T-helper 2 cell treated with Interferon-gamma antibody and Interleukin-4, amounts not matched to agents 5 μg/mL and 100 μg/mL, for 36 hours (primary cell): ENCODE results near the gene APBA2.

Experiments
- DNase-seq: peaks from one replicate; pipeline ENCODE4 v3.0.0; 2021; ENCODE audit warnings: low spot score
- H3K27ac Mint-ChIP-seq: one replicate; pipeline ENCODE4 v1.8.0; 2021; ENCODE audit warnings: mild to moderate bottlenecking, mixed read lengths
- H3K27me3 Mint-ChIP-seq: one replicate; pipeline ENCODE4 v1.8.0; 2021; ENCODE audit warnings: low read depth, mixed read lengths
- H3K36me3 Mint-ChIP-seq: one replicate; pipeline ENCODE4 v1.8.0; 2021; ENCODE audit warnings: low read depth, mixed read lengths
- H3K4me1 Mint-ChIP-seq: one replicate; pipeline ENCODE4 v1.8.0; 2021; ENCODE audit warnings: low read depth, mixed read lengths
- H3K4me3 Mint-ChIP-seq: one replicate; pipeline ENCODE4 v1.8.0; 2022; ENCODE audit warnings: mild to moderate bottlenecking, moderate library complexity, mixed read lengths
- H3K9me3 Mint-ChIP-seq: one replicate; pipeline ENCODE4 v1.8.0; 2021; ENCODE audit warnings: mixed read lengths

APBA2 gene

DNA sequence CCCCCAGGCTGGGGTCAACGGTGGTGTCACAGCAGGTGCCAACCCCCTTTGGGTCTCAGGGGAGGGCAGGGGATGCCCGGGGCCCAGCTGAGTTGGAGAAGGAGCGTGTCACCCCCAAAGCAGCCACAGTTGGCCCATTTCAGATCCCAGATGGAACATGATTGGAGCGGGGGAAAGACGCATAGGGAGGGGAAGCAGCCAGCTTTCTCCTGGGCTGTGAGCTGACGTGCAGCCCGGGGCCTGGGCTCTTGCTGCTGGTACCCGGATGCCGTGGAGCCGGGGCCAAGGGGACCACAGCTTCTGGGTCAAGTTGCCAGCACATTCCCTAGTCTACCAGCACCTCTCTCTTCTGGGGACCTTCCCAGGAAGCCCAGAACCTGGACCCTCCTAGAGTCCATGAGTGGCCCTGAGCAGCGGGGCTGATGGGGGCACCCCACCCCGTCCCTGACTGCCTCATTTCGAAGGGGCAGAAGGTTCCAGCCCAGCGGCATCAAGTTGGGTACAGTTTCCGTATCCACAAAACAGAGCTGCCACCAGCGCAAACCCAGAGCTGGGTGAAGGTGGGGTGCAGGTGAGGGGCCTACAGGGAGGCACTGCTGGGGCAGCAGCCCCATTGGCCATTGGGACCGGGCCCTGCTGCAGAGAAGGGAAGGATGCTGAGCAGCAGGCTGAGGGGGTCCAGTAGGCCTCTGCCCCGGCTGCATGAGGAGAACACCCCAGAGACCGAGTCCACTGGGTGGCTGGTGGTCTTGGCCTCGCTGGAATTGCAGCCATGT lies 235.0 kb downstream of the APBA2 start:
- Mint-ChIP-seq H3K4me3 (no peak overlapping the region), H3K9me3 (no peaks in the 10 kb centered on the region), H3K4me1 (no peaks in the 10 kb centered on the region), H3K27me3 (no peaks in the 10 kb centered on the region), H3K36me3 (no peaks in the 10 kb centered on the region), H3K27ac (no peak overlapping the region)
- DNase-seq = no peak

DNA sequence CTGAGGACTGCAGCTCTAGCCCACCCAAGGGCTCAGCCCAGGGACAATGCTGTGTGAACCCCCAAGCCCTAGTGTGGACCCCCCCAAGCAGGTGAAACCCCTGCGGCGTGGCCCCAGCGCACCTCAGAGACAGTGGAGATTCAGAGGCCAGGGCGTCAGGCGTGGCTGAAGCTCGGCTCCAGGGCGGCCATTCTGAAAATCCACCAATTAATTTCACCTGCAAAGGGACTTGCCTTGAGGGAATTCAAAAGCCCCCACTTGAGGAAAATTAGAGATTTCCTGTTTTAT lies 235.5 kb downstream of the APBA2 start:
- DNase-seq = no peak
- Mint-ChIP-seq H3K36me3 (no peaks in the 10 kb centered on the region), H3K27ac (no peak overlapping the region), H3K4me1 (no peaks in the 10 kb centered on the region), H3K27me3 (no peaks in the 10 kb centered on the region), H3K4me3 (no peak overlapping the region), H3K9me3 (no peaks in the 10 kb centered on the region)

DNA sequence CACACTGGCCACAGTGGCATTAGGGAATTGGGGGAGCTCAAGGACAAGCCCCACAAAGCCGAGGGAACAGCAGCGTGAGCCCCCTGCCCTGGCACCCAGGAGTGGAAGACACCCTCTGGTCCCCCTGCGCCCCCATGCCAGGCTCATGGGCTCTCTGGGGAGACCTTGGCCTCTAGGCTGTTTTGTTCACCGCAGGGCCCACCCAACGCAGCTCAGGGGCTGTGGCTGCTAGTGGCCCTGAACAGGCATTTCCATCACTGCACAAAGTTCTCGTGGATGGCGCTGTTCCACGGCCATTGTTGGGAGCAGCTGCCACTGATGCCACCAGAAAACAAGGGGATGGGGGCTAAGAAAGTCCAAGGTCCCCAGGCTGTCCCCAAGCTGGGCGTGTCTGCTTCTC lies 236.1 kb downstream of the APBA2 start:
- Mint-ChIP-seq H3K4me1 (no peaks in the 10 kb centered on the region), H3K27me3 (no peaks in the 10 kb centered on the region), H3K4me3 (no peak overlapping the region), H3K9me3 (no peaks in the 10 kb centered on the region), H3K27ac (no peak overlapping the region), H3K36me3 (no peaks in the 10 kb centered on the region)
- DNase-seq = no peak

DNA sequence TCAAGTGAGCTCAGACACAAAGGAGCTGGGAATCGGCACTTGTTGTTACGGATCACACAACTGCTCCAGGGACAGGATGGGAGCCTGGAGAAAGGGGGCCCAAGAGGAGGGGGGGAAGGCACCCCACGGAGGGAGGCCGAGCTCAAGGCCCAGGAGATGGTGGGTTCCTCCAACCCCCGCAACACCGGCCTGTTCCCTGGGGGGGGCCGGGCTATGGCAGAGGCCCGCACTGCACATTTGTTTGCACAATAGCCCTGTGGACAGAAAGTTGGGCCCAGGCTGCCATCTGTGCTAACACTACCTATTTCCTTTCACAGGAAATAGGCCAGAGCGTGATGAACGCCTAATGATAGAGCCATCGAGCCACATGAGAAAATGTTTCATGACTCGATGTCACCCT lies 236.7 kb downstream of the APBA2 start:
- Mint-ChIP-seq H3K27me3 (no peaks in the 10 kb centered on the region), H3K4me1 (no peaks in the 10 kb centered on the region), H3K9me3 (no peaks in the 10 kb centered on the region), H3K4me3 (no peak overlapping the region), H3K27ac (no peak overlapping the region), H3K36me3 (no peaks in the 10 kb centered on the region)
- no peak for DNase-seq

DNA sequence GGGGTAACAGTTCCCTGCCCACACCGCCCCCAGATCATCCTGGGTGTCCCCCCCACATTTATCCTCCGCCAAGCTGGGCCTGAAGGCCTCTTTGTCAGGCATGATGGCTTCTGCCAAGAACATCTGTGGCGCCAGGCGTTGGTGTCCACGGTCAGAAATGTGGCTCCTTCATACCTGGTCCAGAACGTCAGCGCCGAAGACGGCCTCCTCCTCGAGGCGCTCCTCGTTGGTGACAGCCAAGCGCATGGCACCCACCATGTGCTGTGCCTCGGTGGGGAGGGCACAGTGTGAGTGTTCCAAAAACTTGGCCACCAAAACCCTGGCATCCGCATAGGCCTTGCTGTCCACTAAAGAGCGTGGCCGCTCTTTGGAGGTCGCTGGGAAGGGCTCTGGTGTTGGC lies 237.4 kb downstream of the APBA2 start:
- Mint-ChIP-seq H3K9me3 (no peaks in the 10 kb centered on the region), H3K27ac (no peak overlapping the region), H3K4me3 (no peak overlapping the region), H3K36me3 (no peaks in the 10 kb centered on the region), H3K4me1 (no peaks in the 10 kb centered on the region), H3K27me3 (no peaks in the 10 kb centered on the region)
- DNase-seq = no peak

DNA sequence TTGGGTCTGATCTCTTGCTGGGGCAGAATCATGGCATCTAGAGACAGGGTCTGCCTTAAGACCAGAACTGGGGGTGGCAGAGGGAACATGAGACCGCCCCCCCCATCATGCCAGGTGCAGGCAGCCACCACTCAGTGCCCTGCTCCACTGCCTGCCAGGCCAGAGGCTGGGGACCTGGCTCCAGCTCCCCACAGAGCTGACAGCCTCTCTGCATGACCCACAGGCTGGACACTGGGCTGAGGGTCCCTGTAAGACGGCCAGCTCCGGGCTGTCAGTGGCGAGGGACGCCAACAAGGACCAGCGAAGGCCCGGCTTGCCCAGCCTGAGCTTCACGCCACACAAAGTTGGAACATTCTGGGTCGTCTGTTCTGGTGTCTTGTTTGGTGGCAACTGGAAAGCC lies 238.2 kb downstream of the APBA2 start:
- DNase-seq = no peak
- Mint-ChIP-seq H3K4me3 (no peak overlapping the region), H3K4me1 (no peaks in the 10 kb centered on the region), H3K27me3 (no peaks in the 10 kb centered on the region), H3K36me3 (no peaks in the 10 kb centered on the region), H3K9me3 (no peaks in the 10 kb centered on the region), H3K27ac (no peak overlapping the region)

DNA sequence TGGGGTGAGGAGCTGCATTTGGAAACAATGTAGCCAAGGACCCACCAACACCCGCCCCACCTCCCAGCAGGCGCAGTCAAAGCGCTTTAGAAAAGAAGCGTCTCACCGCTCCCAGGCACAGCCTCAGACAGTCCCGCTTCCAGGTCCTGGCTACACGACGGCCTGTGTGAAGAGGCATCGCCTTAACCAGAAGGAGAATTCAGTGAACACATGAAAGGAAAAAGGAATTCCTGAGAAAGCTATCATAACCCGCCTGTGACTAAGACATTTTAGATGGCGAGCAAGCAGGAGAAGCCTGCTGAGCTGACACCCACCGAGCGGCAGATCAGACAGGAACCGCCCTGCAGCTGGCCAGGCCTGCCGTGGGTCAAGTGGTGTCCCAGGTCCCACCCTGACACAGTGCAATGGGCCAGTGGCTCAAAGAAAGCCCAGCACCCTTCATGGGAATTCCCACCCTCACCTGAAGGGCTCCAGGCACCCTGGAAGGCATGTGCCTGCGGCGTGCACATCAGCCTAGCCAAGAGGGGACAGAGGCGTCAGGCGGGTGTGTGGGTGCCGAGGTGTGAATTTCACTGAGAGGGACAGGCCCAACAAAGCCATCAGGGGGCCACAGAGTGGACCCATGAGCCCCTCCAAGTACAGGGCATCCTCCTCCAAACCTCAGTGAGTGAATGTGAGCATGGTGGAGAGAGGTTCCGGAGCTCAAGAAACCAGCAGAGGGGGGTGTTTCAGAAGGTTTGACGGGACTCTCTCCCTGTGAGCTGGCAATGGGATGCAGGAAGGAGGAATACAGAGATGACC lies 239.0 kb downstream of the APBA2 start:
- DNase-seq = no peak
- H3K4me3 Mint-ChIP-seq = no peak overlapping the region
- H3K36me3 Mint-ChIP-seq = no peaks in the 10 kb centered on the region
- H3K27me3 Mint-ChIP-seq = no peaks in the 10 kb centered on the region
- no peak overlapping the region for H3K27ac Mint-ChIP-seq
- H3K9me3 Mint-ChIP-seq = no peaks in the 10 kb centered on the region
- no peaks in the 10 kb centered on the region for H3K4me1 Mint-ChIP-seq

DNA sequence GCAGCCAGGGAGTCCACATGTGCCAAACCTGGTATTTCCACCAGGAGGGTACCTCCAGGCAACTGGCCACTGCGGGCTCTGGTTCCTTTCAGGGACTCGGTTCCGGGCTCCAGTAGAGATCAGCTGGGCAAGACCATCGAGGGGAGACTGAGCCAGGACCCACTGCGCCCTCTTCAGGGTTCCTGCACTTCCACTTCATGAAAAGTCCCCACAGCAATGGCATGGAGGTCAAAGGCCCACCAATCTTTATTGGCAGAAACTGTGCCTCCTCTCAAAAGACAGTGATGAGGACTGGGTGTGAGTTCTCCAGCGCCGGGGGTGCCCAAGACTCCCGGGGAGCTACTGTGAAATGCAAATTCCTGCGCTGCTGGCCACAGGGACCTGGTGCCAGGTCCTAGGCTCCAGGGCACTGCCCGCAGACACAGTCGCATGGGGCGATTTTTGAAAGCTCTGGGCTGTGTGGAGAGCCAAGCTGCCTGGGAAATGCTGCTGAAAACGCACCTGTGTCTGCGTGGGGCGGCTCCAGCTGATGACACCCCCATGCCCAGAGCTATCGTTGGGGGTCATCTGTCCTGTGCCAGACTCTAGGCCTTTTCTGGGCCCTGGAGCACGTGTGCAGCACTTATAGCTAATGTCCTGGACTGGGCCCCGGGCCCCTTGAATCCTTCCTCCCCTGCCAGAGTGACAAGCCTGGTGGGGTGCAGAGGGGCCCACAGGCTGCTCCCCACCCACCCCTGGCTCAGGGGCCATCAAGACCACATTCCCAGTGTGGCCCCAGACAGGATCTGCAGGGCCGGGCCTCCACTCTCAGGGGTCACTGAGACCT lies 239.8 kb downstream of the APBA2 start:
- no peaks in the 10 kb centered on the region for H3K4me1 Mint-ChIP-seq
- no peaks in the 10 kb centered on the region for H3K36me3 Mint-ChIP-seq
- no peaks in the 10 kb centered on the region for H3K27me3 Mint-ChIP-seq
- no peak for DNase-seq
- H3K4me3 Mint-ChIP-seq = no peak overlapping the region
- no peaks in the 10 kb centered on the region for H3K9me3 Mint-ChIP-seq
- H3K27ac Mint-ChIP-seq = no peak overlapping the region

DNA sequence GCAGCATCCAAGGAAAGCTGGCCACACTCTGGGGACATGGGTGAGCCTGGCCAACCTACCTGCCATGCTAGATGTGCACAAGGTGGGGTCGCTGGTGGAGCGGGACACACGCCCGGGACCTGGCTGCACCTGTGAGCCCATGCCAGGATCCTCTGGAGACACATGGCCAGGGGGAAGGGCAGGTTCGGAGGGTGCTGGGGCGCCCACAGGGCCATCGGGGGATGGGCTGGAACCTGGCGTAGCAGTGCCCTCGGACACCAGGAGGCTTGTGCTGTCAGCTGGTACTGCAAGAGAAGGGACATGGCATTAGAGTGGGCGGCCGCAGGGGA lies 240.4 kb downstream of the APBA2 start:
- Mint-ChIP-seq H3K27me3 (no peaks in the 10 kb centered on the region), H3K27ac (no peak overlapping the region), H3K4me3 (no peak overlapping the region), H3K9me3 (no peaks in the 10 kb centered on the region), H3K36me3 (no peaks in the 10 kb centered on the region), H3K4me1 (no peaks in the 10 kb centered on the region)
- DNase-seq = no peak

DNA sequence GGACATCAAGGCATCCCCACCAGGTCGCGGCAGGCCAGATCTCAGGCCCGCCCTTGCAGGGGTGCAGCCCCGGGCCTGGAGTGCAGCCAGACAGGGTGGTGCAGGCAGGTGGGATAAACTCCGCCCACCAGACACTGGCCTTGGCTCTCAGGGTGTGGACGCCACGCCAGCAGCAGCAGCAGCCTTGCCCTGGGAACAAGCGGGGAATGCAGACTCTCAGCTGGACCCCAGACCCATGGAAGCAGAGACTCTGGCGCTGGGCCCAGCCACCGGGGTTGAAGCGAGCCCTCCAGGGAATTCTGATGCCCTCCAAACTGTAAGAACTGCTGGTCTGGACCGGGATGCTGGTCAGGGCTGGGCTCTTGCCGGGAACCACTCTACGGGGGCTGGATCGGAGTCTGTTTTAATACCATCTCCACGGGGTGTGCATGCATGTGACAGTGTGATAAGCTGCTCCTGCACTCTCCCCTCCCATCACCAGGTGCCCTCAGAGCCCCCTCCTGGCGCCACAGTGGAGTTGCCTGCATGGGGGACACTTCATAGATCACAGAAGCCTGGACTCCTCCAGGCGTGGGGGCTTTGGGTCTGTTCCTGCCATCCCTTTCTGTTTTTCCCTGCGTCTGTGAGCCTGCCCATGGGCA lies 241.2 kb downstream of the APBA2 start:
- no peaks in the 10 kb centered on the region for H3K4me1 Mint-ChIP-seq
- DNase-seq = no peak
- H3K9me3 Mint-ChIP-seq = no peaks in the 10 kb centered on the region

DNA sequence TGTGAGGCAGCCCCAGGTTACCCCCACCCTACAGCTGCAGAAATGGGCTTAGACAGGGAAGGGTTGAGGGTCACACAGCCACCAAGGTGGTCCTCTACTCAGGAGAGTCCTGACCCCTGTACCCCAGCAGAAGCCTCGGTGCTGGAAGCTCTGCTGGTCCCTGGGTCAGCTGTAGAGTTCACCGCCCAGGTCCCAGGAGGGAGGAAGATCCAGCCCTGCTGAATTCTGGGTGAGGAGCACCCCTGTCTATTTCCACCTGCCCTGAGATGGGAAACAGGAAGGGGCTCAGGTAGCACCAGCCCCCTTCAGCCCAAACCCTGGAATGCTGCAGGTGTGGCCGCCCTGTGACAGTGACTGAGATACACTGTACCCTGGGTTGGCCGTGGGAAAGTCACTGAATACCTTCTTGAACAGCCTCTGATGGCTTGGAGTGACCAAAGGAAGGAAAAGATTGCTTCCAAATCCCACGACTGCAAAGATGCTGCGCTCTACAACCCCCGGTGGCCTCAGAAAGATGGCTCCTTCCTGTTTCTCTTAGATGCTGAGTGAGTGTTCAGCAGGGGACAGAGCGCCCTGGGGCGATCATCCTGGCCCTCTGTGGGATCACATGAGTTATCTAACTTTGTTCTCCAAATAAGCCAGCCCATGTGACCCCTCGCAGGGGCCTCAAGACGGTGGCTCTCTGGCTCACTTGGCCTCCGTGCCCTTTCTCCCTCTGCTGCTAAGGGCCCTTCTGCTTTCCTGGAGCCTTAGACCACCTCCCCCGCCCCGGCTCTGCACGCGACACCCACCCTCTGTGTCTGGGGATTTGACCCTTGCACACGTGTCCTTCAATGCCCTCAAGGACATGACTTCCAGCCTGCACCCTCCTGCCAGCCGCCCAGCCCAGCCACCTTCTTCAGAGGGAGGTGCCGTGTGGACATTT lies 242.0 kb downstream of the APBA2 start:
- H3K27ac Mint-ChIP-seq = no peak overlapping the region
- no peaks in the 10 kb centered on the region for H3K9me3 Mint-ChIP-seq
- H3K4me1 Mint-ChIP-seq = no peaks in the 10 kb centered on the region
- no peak for DNase-seq
- H3K36me3 Mint-ChIP-seq = no peaks in the 10 kb centered on the region
- H3K27me3 Mint-ChIP-seq = no peaks in the 10 kb centered on the region
- H3K4me3 Mint-ChIP-seq = no peak overlapping the region

More for the DNA sequence above, 241.2 kb downstream of the APBA2 start:
- Mint-ChIP-seq H3K27me3 (no peaks in the 10 kb centered on the region), H3K36me3 (no peaks in the 10 kb centered on the region), H3K4me3 (no peak overlapping the region), H3K27ac (no peak overlapping the region)

DNA sequence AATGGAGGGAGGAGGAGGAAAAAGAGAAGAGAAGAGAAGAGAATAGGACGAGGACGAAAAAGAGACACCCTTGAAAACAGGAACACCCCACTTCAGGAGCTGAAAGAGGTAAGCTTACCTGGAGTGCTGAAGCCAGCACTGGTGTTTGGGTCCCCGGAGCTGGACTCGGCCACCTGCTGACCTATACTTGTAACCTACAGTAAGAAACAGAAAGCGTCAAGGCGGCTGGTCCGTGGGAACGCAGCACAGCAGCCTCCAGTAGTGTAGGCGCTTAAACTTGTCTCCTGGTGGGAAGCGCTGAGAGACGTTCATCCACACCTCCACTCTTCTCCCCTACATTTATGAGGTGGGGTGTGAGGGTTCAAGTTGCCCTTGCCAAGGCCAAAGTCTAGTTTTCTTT lies 242.9 kb downstream of the APBA2 start:
- H3K9me3 Mint-ChIP-seq = no peaks in the 10 kb centered on the region
- no peak for DNase-seq
- no peak overlapping the region for H3K27ac Mint-ChIP-seq
- no peaks in the 10 kb centered on the region for H3K27me3 Mint-ChIP-seq
- no peaks in the 10 kb centered on the region for H3K36me3 Mint-ChIP-seq
- no peak overlapping the region for H3K4me3 Mint-ChIP-seq
- H3K4me1 Mint-ChIP-seq = no peaks in the 10 kb centered on the region

DNA sequence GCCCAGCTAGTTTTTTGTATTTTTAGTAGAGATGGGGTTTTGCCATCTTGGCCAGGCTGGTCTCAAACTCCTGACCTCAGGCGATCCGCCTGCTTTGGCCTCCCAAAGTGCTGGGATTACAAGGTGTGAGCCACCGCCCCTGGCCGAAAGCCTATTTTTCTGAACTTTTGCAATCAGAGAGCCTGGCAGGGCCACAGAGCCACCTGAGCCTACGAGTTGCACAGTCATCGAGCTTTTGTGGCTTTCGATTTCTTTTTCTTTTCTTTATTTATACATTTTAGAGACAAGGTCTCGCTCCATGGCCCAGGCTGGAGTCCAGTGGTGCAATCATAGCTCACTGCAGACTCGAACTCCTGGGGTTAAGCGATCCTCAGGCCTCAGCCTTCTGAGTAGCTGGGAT lies 243.4 kb downstream of the APBA2 start:
- Mint-ChIP-seq H3K9me3 (no peaks in the 10 kb centered on the region), H3K27ac (no peak overlapping the region), H3K27me3 (no peaks in the 10 kb centered on the region), H3K4me1 (no peaks in the 10 kb centered on the region), H3K4me3 (no peak overlapping the region), H3K36me3 (no peaks in the 10 kb centered on the region)
- DNase-seq = no peak
